Stimulated activated CD8-positive, alpha-beta memory T cell treated with anti-CD3 and anti-CD28 coated beads, Interleukin-4, amount 100 ng/mL, for 24 hours (primary cell): ENCODE data around the gene MAP7.

Experiments
- DNase-seq: peaks from one replicate; pipeline ENCODE4 v3.0.0-alpha.2; 2020; ENCODE audit warnings: low read depth

MAP7 gene

DNA sequence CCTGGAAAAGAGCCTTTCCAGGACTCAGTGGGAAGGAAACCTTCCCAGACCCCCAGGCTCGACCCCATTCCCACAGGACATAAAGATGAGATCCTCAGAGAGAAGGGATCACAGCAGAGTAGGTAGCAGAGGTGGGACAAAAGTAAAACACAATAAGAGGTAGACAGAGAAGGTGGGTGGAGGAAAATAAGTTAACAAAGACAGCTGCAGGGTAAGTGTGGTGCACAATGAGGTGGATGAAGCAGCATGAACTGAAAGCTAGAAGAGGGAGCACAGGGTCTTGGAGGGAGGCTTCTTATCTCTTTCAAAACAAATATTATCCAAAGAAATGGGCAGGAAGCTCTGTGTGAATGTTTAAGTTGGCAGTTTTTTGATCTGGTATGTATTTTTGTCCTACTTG lies 14.0 kb upstream of the MAP7 start:
- DNase-seq: no peak

DNA sequence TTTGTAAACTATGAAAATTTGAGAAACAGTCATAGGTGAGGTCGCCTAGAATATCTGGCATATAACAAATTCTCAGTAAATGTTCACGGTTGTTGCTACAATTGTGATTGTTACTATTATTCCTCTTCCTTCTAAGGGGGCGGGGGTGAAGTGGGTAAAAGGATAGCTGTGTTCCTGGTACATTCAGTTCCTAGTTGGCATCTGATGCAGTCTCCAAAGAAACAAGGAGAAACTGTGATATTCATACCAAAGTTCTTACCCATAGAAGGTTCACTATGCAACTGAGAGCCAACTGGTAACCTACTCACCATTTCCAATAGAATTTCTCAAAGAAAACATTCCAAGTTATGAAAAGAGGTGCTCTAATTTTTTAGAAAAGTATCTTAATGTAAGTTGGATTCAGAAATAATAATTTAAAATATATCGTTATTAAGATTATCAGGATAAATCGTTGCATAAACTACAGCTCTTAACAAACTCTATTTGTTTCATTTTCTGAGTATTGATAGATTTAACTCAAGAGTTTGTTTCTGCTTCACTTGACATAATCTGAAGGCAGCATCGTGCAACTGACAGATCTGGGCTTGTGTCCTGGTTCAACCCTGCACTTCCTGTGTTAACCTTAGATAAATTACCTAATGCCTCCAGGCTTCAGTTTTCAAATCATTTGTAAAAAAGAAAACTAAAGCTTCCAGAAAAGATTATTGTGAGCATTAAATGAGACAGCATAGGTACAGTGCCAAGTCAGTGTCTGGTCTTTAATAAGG lies 13.3 kb upstream of the MAP7 start:
- no peak for DNase-seq

DNA sequence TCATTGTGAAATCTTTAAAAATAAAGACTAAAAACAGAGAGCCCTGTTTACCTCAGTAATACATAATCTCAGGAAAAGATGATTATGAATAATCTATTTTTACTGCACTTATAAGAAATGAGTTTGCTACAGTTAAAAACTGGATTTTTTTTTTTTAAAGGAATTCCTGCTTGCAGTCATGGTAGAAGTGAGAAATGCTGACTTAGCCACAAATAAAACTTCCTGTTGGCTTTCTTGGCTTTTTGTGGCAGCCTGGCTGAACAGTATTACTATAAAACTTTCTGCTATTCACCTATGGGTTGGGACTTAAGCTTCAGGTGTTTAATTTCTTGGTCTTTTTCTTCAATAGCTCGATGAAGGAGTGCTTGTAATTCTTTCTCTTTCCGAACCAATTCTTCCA lies 12.0 kb upstream of the MAP7 start:
- no peak for DNase-seq

DNA sequence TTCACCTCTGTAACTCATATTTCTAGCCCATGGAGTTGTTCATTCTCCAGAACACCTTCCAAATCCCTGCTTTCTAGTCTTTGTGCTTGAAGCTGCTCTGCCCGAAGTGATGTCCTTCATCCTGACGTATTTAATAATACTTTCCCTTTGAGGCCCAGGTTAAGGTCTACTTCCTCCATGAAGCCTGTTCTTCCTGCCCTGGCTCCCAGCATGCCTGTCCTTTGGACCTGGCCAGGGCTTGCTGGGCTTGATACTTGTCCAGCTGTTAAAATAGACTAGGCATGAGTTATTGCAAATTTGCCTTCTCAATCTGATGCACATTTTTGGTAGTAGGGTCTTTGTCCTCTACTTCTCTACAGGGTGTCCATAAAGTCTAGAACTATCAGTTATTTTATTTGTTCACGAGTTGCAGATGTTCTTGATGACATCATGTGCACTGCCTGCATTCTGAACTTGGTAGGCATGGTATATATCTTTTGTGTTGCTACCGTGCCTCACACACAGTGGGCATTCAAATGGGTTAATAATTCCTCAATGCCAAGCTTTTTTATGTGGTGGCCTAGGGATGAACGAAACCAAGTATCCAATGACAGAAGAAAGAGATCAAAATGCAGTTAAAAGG lies 3.1 kb upstream of the MAP7 start:
- no peak for DNase-seq

DNA sequence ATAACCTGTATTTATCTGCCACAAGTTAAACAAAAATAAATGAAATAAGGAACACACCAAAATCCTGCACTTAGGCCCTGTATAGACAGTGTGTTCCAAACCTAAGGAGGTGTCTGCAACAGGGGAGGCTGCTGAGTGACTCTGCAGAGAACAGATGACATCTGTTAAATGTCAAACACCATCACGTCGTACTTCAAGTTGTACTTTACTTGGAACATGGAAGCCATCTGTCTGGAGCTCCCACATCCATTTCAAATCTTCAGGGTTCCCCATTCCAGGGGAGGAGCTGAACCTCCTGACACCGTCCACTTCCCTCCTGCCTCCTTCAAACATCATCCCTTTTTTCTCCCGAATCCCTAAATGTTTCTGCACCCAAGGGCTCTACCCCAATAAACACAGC lies 1.8 kb upstream of the MAP7 start:
- no peak for DNase-seq

DNA sequence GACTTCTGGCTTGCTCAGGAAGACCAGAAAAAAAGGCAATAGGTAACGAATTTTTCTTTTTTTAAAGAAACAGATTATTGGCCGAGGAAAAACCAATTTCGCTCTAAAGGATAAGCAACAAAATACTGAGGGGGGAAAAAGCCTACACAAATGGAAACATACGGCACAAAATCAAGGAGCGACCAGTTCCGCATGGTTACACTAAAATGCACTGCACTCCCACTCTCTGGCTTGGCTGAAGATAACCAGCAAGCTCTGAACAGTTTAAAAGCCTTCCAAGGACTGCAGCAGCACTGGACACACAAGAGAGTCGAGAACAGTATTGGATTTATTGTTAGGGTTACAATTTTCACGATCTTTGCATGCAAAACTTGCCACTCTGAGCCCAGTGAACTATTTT lies 881 bp upstream of the MAP7 start:
- no peak for DNase-seq

DNA sequence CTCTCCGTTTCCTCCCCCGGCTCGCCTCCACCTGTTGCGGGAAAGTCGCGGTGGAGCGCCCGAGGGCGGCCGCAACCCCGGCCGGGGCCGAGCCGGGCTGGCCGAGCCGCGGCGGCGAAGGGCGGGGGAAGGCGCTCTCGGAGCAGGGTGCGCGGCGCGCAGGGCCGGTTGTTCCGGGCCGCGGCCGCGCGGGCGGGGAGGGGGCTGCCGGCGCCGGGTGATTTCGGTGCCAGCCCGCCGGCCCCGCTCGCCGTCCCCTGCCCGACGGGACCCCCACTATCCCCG lies 235 bp downstream of the MAP7 start:
- DNase-seq: no peak

DNA sequence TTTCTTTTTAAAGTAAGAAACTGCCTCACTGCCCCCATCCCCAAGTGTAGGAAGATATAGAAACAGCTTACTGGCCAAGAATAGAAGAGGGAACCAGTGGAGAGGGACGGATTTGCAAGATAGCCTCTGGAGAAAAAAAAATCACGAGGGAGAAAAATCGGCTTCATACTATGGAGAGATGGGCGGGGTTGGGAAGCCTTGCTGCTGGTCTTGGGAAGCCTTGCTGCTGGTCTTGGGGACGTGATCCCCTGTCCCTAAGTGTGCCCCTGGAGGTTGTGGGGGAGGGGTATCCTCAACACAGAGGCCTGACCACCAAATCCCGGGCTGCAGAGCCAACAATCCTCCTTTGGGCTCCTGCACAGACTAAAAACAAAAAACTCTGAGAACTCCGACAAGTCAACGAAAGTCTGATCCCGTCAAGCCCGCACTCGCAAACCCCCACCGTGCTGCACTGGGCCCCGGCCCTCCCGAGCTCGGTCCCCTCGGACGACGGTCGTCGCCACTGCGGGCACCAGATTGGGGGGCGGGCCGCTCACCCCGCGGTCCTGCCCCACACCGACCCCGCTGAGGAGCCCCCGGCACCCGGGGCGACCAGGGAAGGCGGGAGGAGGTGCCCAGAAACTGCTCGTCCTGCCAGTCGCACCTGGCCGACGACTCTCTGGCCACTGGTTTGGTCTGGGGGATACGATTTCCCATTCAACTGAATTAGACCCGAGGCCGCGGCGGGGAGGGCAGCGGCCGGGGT lies 750 bp downstream of the MAP7 start:
- DNase-seq: no peak

DNA sequence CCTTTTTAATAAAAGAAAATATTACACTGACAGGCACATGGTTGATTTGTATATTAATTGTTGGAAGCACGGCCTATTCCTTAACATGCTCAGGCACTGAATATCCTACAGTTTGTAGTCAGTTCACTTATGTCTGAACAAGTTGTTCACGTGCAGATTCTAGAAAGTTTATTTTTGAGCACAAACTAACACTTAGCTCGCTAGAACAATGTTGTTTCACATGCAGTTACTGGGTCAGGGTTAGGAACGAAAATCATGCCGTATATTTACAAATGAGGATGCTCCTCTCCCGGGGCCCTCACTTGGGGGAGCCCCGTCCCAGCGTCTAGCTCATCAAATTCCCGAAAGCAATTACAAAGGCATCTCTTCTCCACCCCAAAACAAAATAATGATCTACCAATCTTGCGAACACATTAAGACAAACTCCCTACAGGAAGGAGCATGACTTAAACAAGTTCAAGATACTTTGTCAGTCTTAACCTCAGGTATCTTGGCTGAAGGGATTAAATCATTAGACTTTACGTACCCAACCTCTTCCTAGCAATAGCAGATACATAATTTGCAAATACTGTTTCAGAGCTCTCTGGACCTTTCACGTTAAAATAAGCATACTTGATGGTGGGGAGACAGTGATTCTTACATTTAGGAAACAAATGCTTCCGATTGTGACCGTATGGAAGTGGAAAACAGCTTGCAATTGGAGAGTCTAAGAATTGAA lies 1.5 kb downstream of the MAP7 start:
- DNase-seq: no peak

DNA sequence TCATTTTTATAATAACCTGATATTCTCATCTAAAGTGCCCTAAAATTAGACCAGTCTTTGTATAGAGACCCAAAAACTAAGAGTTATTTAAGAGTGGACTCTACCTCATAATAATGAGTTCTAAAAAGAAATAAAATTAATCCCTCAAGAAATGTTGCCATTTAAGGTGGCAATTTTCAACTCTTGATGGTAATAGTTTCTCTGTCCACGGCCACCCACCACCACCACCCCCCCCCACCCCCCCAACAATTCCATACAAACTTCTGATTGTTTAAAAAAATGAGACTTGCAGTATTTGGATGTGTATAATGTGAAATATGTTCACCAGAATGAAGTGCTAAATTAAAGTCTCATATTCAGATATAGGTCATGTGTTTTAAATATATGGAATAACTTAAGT lies 2.4 kb downstream of the MAP7 start:
- no peak for DNase-seq

DNA sequence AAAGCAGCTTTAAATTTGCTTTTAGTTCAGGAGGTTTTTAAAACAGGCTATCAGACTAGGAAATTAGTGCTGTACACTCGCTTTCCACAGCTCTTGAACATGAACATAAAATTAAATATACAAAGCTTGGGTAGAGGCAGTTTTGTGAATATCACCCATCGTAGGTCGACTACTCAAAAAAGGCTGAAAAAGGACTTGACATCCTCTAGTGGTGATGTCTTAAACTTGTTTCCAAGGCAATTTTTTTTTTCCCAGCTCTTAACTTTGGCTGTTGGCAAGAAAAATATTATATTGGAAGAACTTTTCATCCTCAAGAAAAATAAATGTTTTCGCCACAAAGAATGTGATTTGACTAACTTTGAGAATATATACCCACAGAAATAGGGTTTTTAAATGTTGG lies 2.9 kb downstream of the MAP7 start:
- no peak for DNase-seq

DNA sequence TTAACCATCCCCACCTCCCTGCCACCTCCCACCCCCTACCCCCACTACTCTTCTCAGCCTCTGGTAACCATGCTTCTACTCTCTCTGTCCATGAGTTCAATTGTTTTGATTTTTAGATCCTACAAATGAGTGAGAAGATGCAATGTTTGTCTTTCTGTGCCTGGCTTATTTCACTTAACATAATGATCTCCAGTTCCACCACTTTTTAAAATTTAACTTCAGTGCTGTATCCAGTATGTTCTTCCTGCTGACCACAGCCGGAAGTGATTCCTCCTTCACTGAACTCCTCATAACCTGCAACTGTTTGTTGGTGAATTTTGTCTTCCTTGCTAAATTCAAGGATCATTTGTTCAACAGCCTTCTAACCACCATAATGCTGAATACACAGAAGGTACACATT lies 3.9 kb downstream of the MAP7 start:
- no peak for DNase-seq

DNA sequence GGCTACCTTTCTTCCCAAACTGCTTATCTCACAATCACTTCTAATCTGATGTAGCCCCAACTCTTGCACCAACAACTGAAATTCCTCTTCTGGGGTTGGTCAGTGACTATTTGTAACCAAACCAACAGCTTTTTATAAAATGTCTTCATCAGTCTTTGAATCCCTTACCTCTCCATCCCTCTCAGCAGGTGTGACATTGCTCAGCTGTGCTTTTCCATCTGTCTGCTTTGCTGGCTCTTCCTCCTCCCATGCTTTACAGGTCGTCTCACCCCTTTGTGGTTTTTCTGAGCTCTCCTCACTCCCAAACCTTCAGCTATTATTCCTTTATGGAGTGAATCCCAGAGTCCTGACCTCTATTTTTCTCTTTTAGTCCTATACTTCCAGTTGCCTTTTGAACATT lies 5.9 kb downstream of the MAP7 start:
- no peak for DNase-seq

DNA sequence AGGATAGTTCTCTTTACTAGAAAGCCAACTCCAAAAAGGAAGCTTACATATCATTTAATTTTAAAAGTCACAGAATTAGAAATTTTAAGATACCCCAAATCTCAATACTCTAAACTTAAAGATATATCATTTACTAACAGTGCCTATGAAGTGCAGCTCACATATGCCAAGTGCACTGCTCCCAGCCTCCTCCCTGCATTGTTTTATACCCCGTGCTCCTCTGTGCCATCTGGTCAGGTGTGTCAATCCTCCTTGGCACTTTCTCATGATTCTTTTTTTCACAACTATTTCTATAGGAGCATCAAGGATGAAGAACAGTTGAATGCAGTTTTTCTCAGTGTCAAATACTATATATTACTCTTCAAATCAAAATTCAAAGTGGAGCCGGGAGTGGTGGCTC lies 8.8 kb downstream of the MAP7 start:
- DNase-seq: no peak

DNA sequence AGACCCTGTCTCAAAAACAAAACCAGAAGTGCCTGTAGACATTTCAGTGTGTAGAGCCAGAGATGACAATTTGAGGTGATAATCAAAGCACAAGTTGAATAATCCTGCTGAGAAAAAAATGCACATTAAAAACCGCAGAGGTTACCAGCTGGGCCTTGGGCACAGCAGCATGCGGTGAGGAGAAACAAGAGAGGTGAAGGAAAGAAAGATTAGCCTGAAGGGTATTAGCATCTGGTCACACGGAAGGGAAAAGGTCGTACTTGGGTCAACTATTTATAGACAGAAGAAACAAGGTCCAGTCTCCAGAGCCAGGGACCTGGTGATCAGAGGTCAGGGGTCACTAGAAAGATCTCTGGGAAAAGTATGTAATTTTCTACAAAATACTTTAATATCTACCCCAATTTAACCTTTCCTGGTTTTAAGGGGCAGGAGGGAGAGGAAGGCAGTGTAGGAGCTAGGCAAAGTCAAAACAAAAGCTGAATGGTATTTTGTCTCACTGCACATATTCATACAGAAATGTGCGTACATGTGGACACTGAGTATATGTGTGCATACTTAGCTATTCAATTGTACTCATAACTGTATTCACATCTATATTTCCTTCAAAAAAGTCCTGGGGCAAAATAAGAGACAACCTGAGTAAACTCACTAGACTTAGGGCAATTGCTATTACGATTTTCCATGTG lies 10.1 kb downstream of the MAP7 start:
- DNase-seq: no peak

DNA sequence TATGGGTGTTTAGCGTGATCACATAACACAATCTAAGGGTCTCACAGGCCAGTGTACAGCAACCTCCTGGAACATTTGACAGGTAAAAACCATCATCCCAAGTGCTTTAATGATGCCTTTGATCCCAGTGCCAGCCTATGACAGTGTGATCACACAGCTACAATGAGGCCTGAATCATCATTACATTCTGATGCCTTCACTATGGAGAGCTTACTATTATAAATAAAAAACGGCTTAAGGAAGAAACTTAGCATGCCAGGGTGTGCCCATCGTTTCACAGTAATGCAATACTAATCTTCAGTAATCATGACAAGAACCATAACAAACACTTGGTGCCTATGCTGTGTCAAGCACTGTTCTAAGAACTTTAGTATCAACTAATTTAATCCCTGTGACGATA lies 11.4 kb downstream of the MAP7 start:
- DNase-seq: no peak

DNA sequence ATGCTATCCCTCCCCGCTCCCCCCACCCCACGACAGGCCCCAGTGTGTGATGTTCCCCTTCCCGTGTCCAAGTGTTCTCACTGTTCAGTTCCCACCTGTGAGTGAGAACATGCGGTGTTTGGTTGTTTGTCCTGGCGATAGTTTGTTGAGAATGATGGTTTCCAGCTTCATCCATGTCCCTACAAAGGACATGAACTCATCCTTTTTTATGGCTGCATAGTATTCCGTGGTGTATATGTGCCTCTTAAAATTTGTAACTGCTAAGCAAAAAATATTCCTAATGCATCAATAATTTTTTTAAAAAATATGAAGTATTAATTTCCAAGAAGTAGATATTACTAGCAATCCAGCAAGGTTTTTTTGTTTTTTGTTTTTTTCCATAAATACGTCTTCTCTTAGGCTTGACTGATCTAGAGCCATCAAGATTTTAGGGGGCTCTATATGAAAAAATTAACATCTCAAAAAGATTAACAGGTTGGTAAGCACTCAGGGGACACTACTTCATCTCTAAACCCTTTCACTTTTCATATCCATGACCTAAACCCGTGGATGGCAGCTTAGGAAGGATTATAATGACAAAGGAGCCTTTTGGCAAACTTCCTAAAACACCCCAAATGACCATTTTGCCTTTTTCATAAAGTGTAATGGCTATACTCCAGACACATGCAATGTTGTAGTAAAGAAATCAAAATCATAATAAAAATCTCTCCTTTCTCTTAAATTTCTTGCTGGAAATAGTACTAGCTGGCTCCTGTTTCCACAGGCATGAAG lies 14.2 kb downstream of the MAP7 start:
- DNase-seq: no peak

DNA sequence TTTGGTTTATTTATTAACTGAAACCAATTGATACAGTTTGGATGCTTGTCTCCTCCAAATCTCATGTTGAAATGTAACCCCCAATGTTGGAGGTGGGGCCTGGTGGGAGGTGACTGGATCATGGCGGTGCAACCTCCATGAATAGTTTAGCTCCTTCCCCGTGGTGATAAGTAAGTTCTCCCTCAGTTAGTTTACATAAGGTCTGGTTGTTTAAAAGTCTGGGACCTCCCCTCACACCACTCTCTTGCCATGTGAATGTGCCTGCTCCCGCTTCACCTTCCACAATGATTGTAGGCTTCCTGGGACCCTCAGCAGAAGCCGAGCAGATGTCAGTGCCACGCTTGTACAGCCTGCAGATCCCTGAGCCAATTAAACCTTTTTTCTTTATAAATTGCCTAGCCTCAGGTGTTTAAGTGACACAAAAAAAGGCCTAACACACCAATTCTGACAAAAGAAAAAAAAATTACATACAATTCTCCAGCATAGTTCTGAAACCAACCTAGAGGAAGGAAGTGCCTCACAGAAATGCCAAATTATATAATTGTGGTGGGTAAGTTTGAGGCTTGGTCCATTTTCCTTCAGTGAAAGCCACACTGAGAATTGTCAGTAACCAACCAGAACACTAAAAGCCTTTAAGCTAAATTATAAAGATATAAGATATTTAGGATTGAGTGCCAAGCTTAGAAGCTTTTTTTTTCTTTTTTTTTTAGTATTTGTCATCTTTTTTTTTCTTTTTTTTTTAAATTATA lies 15.0 kb downstream of the MAP7 start:
- DNase-seq: no peak

DNA sequence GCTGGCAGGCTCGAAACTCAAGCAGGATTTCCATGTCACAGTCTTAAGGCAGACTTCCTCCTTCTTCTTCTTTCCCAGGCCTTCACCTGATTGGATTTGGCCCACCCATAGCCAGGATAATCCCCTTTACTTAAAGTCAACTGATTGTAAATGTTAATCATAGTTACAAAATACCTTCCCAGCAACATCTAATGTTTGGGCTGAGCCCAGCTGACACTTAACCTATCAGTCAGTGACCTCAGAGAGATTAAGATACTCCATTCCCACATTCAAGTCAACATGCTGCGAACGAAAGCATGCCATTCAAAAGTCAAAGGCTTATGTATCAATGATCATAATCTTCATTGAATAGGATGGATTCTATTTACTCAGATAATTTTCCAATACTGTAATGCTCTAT lies 16.0 kb downstream of the MAP7 start:
- no peak for DNase-seq

DNA sequence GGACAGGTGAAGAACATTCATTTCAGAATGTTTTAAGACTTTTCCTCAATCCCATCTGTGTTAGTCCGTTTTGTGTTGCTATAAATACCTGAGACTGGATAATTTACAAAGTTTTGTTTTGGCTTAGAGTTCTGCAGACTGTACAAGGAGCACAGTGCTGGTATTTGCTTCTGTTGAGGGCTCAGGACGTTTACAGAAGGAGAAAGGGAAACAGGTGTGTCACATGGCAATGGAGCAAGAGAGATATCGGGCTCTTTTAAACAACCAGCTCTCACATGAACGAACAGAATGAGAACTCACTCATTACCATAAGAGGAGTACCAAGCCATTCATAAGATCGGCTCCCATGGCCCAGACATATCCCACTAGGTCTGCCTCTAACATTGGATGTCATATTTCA lies 16.7 kb downstream of the MAP7 start:
- DNase-seq: no peak

DNA sequence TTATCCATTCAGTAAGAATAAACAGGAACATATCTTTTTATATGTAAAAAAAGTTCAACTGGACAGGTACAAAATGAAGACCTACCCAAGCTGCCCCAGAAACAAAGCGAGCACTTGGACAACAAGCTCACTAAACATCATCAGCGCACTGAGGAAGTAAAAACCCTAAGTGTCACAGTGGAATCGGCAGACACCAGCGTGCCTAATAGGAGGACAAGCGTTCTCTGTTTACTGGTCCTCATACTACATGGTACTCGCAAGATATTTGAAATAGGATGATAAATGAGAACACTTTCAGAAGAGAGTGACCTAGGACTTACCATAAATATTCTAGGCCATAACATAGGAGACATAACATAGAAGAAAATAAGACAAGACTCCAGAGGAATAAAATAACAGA lies 18.2 kb downstream of the MAP7 start:
- no peak for DNase-seq
